SK-N-MC (cell line): Measurements from ENCODE around the gene ASCC3.

Experiments
- EZH2 ChIP-seq: fragments of 200-600 bp; sonication (generic); IDR thresholded peaks from one replicate; pipeline ENCODE4 v1.6.1; 2017; ENCODE audit warnings: antibody characterized with exemption
- FOXP2 ChIP-seq: optimal IDR thresholded peaks from 2 replicates; pipeline ENCODE3; 2011; ENCODE audit warnings: mild to moderate bottlenecking, moderate library complexity; ENCODE audit not compliant: insufficient read depth; ENCODE audit errors: extremely low read length, control extremely low read depth
- POLR2AphosphoS5 ChIP-seq: IDR thresholded peaks from 2 replicates; pipeline ENCODE4 v1.6.1; 2012; ENCODE audit warnings: mild to moderate bottlenecking, low read depth, low read length, borderline replicate concordance

GRCh38 chr6:100633096-100633777 lies 247.9 kb downstream of the ASCC3 start:
- TF ChIP-seq POLR2AphosphoS5: no peak
- no peak for TF ChIP-seq EZH2
- TF ChIP-seq FOXP2: no peak
